ENCODE measurements around the gene SLC38A1.

- no peak for TF ChIP-seq GATA2 (IDR thresholded peaks at IDR 0.05; ENCODE audit: low read depth, low read length)
- TF ChIP-seq GATA3 (IDR thresholded peaks at IDR 0.05; ENCODE audit: low read depth, low read length) = no peak
Observed at GRCh38 chr12:46259713-46260112, 9.1 kb downstream of the SLC38A1 start.
